Sigmoid colon (tissue), 7 donors: ENCODE results near the gene MAD1L1. TPM values are rescaled to one million over a fixed set of nuclear protein-coding genes. Genes with fewer than 3 reads are reported as not detected.

Experiments used
- DNase-seq: peaks from one replicate; pipeline ENCODE4 v3.0.0-alpha.2; 2019
- H3K27ac ChIP-seq, 4 donors: fragments of 200-600 bp; sonication (generic); one replicate each; pipeline ENCODE4 v1.5.1; 2016 to 2019; ENCODE audit warnings: mild to moderate bottlenecking in 1 of 4
- H3K27me3 ChIP-seq, 3 donors: fragments of 200-600 bp; sonication (generic); one replicate each; pipeline ENCODE4 v1.5.1; 2019; ENCODE audit warnings: mild to moderate bottlenecking in 1 of 3
- H3K36me3 ChIP-seq, 4 donors: fragments of 200-600 bp; sonication (generic); one replicate each; pipeline ENCODE4 v1.5.1; 2016 to 2019
- H3K4me1 ChIP-seq, 4 donors: fragments of 200-600 bp; sonication (generic); one replicate each; pipeline ENCODE4 v1.5.1; 2017 to 2019
- H3K4me3 ChIP-seq, 4 donors: fragments of 200-600 bp; sonication (generic); one replicate each; pipeline ENCODE4 v1.5.1; 2017 to 2019; ENCODE audit warnings: mild to moderate bottlenecking in 2 of 4, moderate library complexity in 1 of 4
- H3K9me3 ChIP-seq, 4 donors: fragments of 200-600 bp in 3 of 4; sonication (generic) in 3 of 4; one replicate each; pipeline versions ENCODE4 v1.5.1 to v1.6.1; 2013 to 2019
- CTCF ChIP-seq, 4 experiments: fragments of 450-650 bp in 3 of 4; fragments of 200-600 bp in 1 of 4; IDR thresholded peaks; one replicate each; pipeline ENCODE4 v1.5.1; 2016 to 2019; ENCODE audit warnings: antibody characterized with exemption in 4 of 4, mild to moderate bottlenecking in 3 of 4, moderate library complexity in 2 of 4
- EP300 ChIP-seq, 4 donors: sonication (generic); formaldehyde crosslinking; IDR thresholded peaks; one replicate each; pipeline ENCODE4 v1.6.1; 2017; ENCODE audit warnings: antibody characterized with exemption in 4 of 4
- POLR2A ChIP-seq, 2 donors: fragments of 450-650 bp; IDR thresholded peaks; one replicate each; pipeline ENCODE4 v1.6.1; 2016; ENCODE audit warnings: antibody characterized with exemption in 2 of 2, mild to moderate bottlenecking in 2 of 2, moderate library complexity in 2 of 2
- POLR2AphosphoS5 ChIP-seq, 4 donors: sonication (generic); formaldehyde crosslinking; IDR thresholded peaks; one replicate each; pipeline ENCODE4 v1.6.1; 2017; ENCODE audit warnings: antibody characterized with exemption in 4 of 4
- WGBS, 2 donors: extraction: QIAGEN DNeasy Blood & Tissue Kit; methylation state at CpG; one replicate each; pipeline ENCODE4 v1.1.7; 2013; 5-methylcytosine and 5-hydroxymethylcytosine counted together
- intact Hi-C: fragments of 100-400 bp; cut with DNase I; formaldehyde crosslinking; loops from one replicate; pipeline ENCODE4 v1.15.1; 2023
- polyA plus RNA-seq, 3 donors: library from polyadenylated mRNA; stranded (reverse); fragments of 200-250 nt; gene quantifications; one replicate each; pipeline ENCODE4 v1.2.3, GENCODE V29; 2013
- total RNA-seq, 4 donors: library from RNA; depleted of rRNA; stranded (reverse); fragments of >200 nt; gene quantifications; one replicate each; pipeline ENCODE4 v1.1.0, GENCODE V29; 2016
- donor health status: healthy with polysubstance abuse.
- donor health status: Bipolar disorder and iron deficiency.
- donor health status: healthy.

MAD1L1 gene
- total and polyA plus RNA-seq, 7 donors = 10.2 to 38.4 (median 20.6) TPM

- peaks cover 0 to 16% (median 0%) of the 10 kb centered on the region in 4 donors for H3K4me1 ChIP-seq
- H3K9me3 ChIP-seq = no peaks in the 10 kb centered on the region
- H3K27ac ChIP-seq = no peak overlapping the region
- H3K4me3 ChIP-seq = no peak overlapping the region
- intact Hi-C loops = no loop called here
- peaks cover 0 to 4% (median 0%) of the 10 kb centered on the region in 4 donors for H3K36me3 ChIP-seq
- no peaks in the 10 kb centered on the region for H3K27me3 ChIP-seq
- 89 to 92% methylated on average over 16 of the region's 16 CpGs for WGBS, 2 donors
- DNase-seq = peak; percentile 82
- TF ChIP-seq EP300 (IDR thresholded peaks at IDR 0.05) (no peak), POLR2AphosphoS5 (IDR thresholded peaks at IDR 0.05) (no peak), CTCF (IDR thresholded peaks at IDR 0.05) (no peak), POLR2A (IDR thresholded peaks at IDR 0.05) (no peak)
Measured at GRCh38 chr7:2009541-2010001, 223.2 kb downstream of the MAD1L1 start.

GRCh38 chr7:2008936-2009540, 223.7 kb downstream of the MAD1L1 start:
- no peaks in the 10 kb centered on the region for H3K9me3 ChIP-seq
- intact Hi-C loops = no loop called here
- peaks cover 0 to 16% (median 0%) of the 10 kb centered on the region in 4 donors for H3K4me1 ChIP-seq
- H3K27ac ChIP-seq = no peak overlapping the region
- WGBS, 2 donors = 92 to 93% methylated on average over 25 of the region's 25 CpGs
- H3K27me3 ChIP-seq = no peaks in the 10 kb centered on the region
- no peak for TF ChIP-seq POLR2AphosphoS5 (IDR thresholded peaks at IDR 0.05)
- DNase-seq = peak; percentile 63
- H3K4me3 ChIP-seq = no peak overlapping the region
- peaks cover 0 to 4% (median 0%) of the 10 kb centered on the region in 4 donors for H3K36me3 ChIP-seq

- peak; percentile 42 for DNase-seq
- intact Hi-C loops = no loop called here
- TF ChIP-seq CTCF (IDR thresholded peaks at IDR 0.05) (no peak), EP300 (IDR thresholded peaks at IDR 0.05) (no peak), POLR2A (IDR thresholded peaks at IDR 0.05) (no peak), POLR2AphosphoS5 (IDR thresholded peaks at IDR 0.05) (no peak)
- Histone ChIP-seq H3K27ac (no peak overlapping the region), H3K9me3 (no peaks in the 10 kb centered on the region), H3K36me3 (peaks cover 0 to 4% (median 0%) of the 10 kb centered on the region in 4 donors), H3K27me3 (no peaks in the 10 kb centered on the region), H3K4me1 (peaks cover 0 to 16% (median 0%) of the 10 kb centered on the region in 4 donors), H3K4me3 (no peak overlapping the region)
- 84 to 93% methylated on average over 28 of the region's 28 CpGs for WGBS, 2 donors
Measured at GRCh38 chr7:2008101-2008935, 224.4 kb downstream of the MAD1L1 start.

- Histone ChIP-seq H3K36me3 (peaks cover 0 to 3% (median 0%) of the 10 kb centered on the region in 4 donors), H3K4me1 (peaks cover 0 to 11% (median 0%) of the 10 kb centered on the region in 4 donors), H3K4me3 (no peak overlapping the region), H3K27ac (no peak overlapping the region), H3K9me3 (no peaks in the 10 kb centered on the region), H3K27me3 (no peaks in the 10 kb centered on the region)
- peak; percentile 25 for DNase-seq
- 93 to 96% methylated on average over 10 of the region's 10 CpGs for WGBS, 2 donors
- intact Hi-C loops = no loop called here
- no peak for TF ChIP-seq EP300 (IDR thresholded peaks at IDR 0.05)
- no peak for TF ChIP-seq POLR2AphosphoS5 (IDR thresholded peaks at IDR 0.05)
- no peak for TF ChIP-seq CTCF (IDR thresholded peaks at IDR 0.05)
- TF ChIP-seq POLR2A (IDR thresholded peaks at IDR 0.05) = no peak
Measured at GRCh38 chr7:2007551-2007950, 225.2 kb downstream of the MAD1L1 start.

GRCh38 chr7:2006921-2007381, 225.8 kb downstream of the MAD1L1 start:
- intact Hi-C loops = no loop called here
- Histone ChIP-seq H3K9me3 (no peaks in the 10 kb centered on the region), H3K4me3 (no peak overlapping the region), H3K36me3 (no peaks in the 10 kb centered on the region), H3K27me3 (no peaks in the 10 kb centered on the region), H3K27ac (no peak overlapping the region), H3K4me1 (peaks cover 0 to 11% (median 0%) of the 10 kb centered on the region in 4 donors)
- WGBS, 2 donors = 90 to 95% methylated on average over 22 of the region's 22 CpGs
- DNase-seq = peak; percentile 63
- TF ChIP-seq EP300 (IDR thresholded peaks at IDR 0.05) = no peak
- no peak for TF ChIP-seq POLR2A (IDR thresholded peaks at IDR 0.05)
- no peak for TF ChIP-seq POLR2AphosphoS5 (IDR thresholded peaks at IDR 0.05)
- TF ChIP-seq CTCF (IDR thresholded peaks at IDR 0.05) = no peak
